ENCODE data around the gene RALY. TPM values are rescaled to one million over a fixed set of nuclear protein-coding genes. Genes with fewer than 3 reads are reported as not detected.

RALY gene
- total and polyA plus RNA-seq, 5 donors from 2014 or later, result 160 to 216 (median 191) TPM

DNA sequence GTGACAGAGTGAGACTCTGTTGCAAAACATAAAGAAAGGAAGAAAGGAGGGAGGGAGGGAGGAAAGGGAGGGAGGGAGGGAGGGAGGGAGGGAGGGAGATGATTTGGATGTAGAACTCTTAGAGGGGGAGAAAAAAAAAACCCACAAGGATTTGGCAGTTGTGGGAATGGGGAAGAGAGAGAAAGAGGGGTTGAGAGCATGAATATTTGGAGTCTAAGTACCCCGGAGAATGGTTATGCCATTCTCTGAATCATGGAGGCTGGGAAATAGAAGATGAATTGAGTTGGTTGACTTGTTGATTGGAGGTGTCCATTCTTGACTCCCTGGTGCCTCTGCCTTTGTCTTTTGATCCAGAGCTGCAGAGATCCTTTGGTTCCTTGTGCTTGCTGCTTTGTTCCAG, 35.7 kb downstream of the RALY start:
- no peak for ATAC-seq (ENCODE audit: low read depth in 2 of 2)
- Mint-ChIP-seq H3K4me1 (peaks cover 21 to 78% (median 54%) of the 10 kb centered on the region in 4 donors), H3K27ac (peak overlapping the region in 2 of 3 donors; percentile 33 to 79), H3K27me3 (no peaks in the 10 kb centered on the region), H3K4me3 (no peak overlapping the region), H3K36me3 (peaks cover 18% of the 10 kb centered on the region), H3K9me3 (peaks cover 0 to 2% (median 0%) of the 10 kb centered on the region in 7 donors)
- Histone ChIP-seq H3K36me3 (ENCODE audit: control insufficient read depth, insufficient read depth, low read length) (peaks cover 31% of the 10 kb centered on the region), H3K4me3 (ENCODE audit: low read depth, low read length) (no peak overlapping the region), H3K4me1 (ENCODE audit: control insufficient read depth, insufficient read depth, low read length, poor library complexity, severe bottlenecking) (peaks cover 27% of the 10 kb centered on the region), H3K9me3 (ENCODE audit: control insufficient read depth in 2 of 2, low read length in 2 of 2) (no peaks in the 10 kb centered on the region), H3K27me3 (ENCODE audit: control insufficient read depth, insufficient read depth, low read length) (no peaks in the 10 kb centered on the region), H3K27ac (ENCODE audit: insufficient read depth, low read length, poor library complexity, severe bottlenecking) (no peak overlapping the region)
- no peak for DNase-seq

DNA sequence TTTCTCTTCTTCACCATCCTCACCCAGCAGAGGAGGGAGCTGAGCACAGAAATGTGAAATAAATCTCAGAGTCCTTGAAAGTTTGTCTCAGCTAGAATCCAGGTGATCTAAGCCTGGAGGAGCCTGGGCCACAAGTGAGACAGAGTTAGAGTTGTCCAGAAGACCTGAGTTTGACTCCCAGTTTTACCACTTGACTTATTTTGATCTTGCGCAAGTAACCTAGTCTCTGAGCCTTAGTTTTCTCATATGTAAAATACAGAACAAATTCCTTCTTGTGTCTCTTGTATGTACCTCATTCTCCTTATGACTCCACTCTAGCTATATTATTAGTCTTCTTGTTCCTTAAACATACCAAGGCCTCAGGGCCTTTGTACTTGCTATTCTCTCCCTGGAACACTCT, 36.7 kb downstream of the RALY start:
- peak overlapping the region in 1 of 4 donors; percentile 34 for H3K4me3 Mint-ChIP-seq
- H3K27me3 ChIP-seq (ENCODE audit: control insufficient read depth, insufficient read depth, low read length), result no peaks in the 10 kb centered on the region
- H3K27ac ChIP-seq (ENCODE audit: insufficient read depth, low read length, poor library complexity, severe bottlenecking), result no peak overlapping the region
- DNase-seq (no peak), ATAC-seq (ENCODE audit: low read depth in 2 of 2) (no peak)
- H3K4me1 Mint-ChIP-seq, result peaks cover 25 to 75% (median 50%) of the 10 kb centered on the region in 4 donors
- H3K4me1 ChIP-seq (ENCODE audit: control insufficient read depth, insufficient read depth, low read length, poor library complexity, severe bottlenecking), result peaks cover 20% of the 10 kb centered on the region
- H3K36me3 ChIP-seq (ENCODE audit: control insufficient read depth, insufficient read depth, low read length), result peaks cover 33% of the 10 kb centered on the region
- H3K36me3 Mint-ChIP-seq, result peaks cover 18% of the 10 kb centered on the region
- peaks cover 0 to 2% (median 0%) of the 10 kb centered on the region in 7 donors for H3K9me3 Mint-ChIP-seq
- H3K4me3 ChIP-seq (ENCODE audit: low read depth, low read length), result no peak overlapping the region
- H3K27me3 Mint-ChIP-seq, result no peaks in the 10 kb centered on the region
- H3K27ac Mint-ChIP-seq, result peak overlapping the region in 2 of 3 donors; percentile 20 to 62
- H3K9me3 ChIP-seq (ENCODE audit: control insufficient read depth in 2 of 2, low read length in 2 of 2), result no peaks in the 10 kb centered on the region

DNA sequence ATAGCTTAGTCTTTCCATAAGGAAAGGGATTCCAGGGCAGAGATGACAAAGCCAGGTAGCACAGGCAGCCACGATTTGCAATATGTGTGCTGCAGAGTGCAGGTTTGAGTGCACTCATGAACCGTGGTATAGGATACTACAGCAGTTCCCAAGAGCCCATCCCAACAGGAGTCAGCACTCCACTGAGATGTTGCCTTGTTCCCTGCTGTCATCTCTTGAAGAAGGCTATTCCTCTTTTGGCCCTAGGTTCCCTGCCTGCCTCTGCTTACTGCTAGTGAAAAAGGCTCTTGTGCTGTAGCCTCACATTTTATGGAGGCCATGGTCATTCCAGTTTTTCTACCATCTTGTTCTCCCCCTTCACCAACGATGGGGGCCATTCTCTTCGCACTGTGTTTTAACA, 40.2 kb downstream of the RALY start:
- Mint-ChIP-seq H3K27ac (peak overlapping the region in 2 of 3 donors; percentile 27 to 36), H3K27me3 (no peaks in the 10 kb centered on the region), H3K4me3 (no peak overlapping the region), H3K9me3 (no peaks in the 10 kb centered on the region), H3K36me3 (peaks cover 18% of the 10 kb centered on the region), H3K4me1 (peaks cover 19 to 79% (median 61%) of the 10 kb centered on the region in 4 donors)
- no peaks in the 10 kb centered on the region for H3K9me3 ChIP-seq (ENCODE audit: control insufficient read depth in 2 of 2, low read length in 2 of 2)
- H3K27ac ChIP-seq (ENCODE audit: insufficient read depth, low read length, poor library complexity, severe bottlenecking), result no peak overlapping the region
- peaks cover 28% of the 10 kb centered on the region for H3K4me1 ChIP-seq (ENCODE audit: control insufficient read depth, insufficient read depth, low read length, poor library complexity, severe bottlenecking)
- no peak for ATAC-seq (ENCODE audit: low read depth in 2 of 2)
- no peak overlapping the region for H3K4me3 ChIP-seq (ENCODE audit: low read depth, low read length)
- no peaks in the 10 kb centered on the region for H3K27me3 ChIP-seq (ENCODE audit: control insufficient read depth, insufficient read depth, low read length)
- DNase-seq, result no peak
- peaks cover 33% of the 10 kb centered on the region for H3K36me3 ChIP-seq (ENCODE audit: control insufficient read depth, insufficient read depth, low read length)

DNA sequence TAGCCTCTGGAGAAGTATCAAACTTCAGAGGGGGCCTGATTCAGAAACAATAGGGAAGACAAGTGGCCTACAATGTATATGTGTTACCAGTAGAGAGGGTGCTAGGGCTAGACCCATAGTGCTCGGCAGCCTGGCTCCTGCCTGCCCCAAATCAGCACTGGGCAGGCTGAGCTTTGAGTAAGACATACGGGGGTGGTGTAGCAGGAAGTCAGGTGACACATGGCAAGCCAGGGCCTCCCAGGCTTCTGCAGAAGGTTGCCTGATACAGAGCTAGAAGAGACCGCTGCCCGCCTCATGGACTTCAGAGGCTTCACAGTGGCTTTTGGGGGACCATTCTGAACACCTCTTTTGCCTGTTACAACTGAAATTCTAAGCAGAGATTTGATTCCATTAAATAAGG, 43.4 kb downstream of the RALY start:
- peaks cover 13% of the 10 kb centered on the region for H3K36me3 Mint-ChIP-seq
- H3K36me3 ChIP-seq (ENCODE audit: control insufficient read depth, insufficient read depth, low read length), result peaks cover 25% of the 10 kb centered on the region
- H3K27me3 ChIP-seq (ENCODE audit: control insufficient read depth, insufficient read depth, low read length), result no peaks in the 10 kb centered on the region
- DNase-seq, result peak; percentile 7 to 74 (median 38)
- H3K27ac Mint-ChIP-seq, result peak overlapping the region; percentile 42 to 80 (median 63)
- H3K4me3 Mint-ChIP-seq, result peak overlapping the region in 3 of 4 donors; percentile 18 to 72 (median 71)
- no peaks in the 10 kb centered on the region for H3K9me3 Mint-ChIP-seq
- H3K4me1 Mint-ChIP-seq, result peaks cover 25 to 92% (median 64%) of the 10 kb centered on the region in 4 donors
- H3K9me3 ChIP-seq (ENCODE audit: control insufficient read depth in 2 of 2, low read length in 2 of 2), result no peaks in the 10 kb centered on the region
- H3K27ac ChIP-seq (ENCODE audit: insufficient read depth, low read length, poor library complexity, severe bottlenecking), result peak overlapping the region; percentile 60
- no peaks in the 10 kb centered on the region for H3K27me3 Mint-ChIP-seq
- H3K4me3 ChIP-seq (ENCODE audit: low read depth, low read length), result peak overlapping the region; percentile 63
- H3K4me1 ChIP-seq (ENCODE audit: control insufficient read depth, insufficient read depth, low read length, poor library complexity, severe bottlenecking), result peaks cover 32% of the 10 kb centered on the region
- ATAC-seq (ENCODE audit: low read depth in 2 of 2), result peak; percentile 97 to 98

DNA sequence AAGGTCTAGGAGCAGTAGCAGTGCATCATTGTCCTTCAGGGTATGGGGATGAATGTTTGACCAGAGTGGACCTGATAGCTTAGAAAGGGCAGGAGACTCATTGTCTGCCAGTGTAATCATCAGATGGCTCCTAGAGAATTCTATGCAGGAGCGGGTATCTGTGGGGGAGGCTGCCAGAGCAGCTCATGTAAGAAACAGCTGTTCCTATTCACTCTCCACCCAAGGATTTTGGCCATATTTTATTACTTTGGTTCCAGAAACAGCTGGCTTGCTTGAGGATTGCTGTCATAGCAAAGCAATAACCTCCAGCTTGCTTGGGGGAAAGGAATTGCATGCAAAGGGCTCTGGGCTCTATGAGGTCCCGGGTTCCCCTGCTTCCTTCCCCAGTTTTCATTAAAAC, 44.1 kb downstream of the RALY start:
- Mint-ChIP-seq H3K27me3 (no peaks in the 10 kb centered on the region), H3K4me1 (peaks cover 31 to 94% (median 65%) of the 10 kb centered on the region in 4 donors), H3K36me3 (peaks cover 10% of the 10 kb centered on the region), H3K27ac (peak overlapping the region in 2 of 3 donors; percentile 42 to 80), H3K4me3 (peak overlapping the region in 2 of 4 donors; percentile 6 to 72), H3K9me3 (no peaks in the 10 kb centered on the region)
- ATAC-seq (ENCODE audit: low read depth in 2 of 2) (no peak), DNase-seq (no peak)
- no peaks in the 10 kb centered on the region for H3K9me3 ChIP-seq (ENCODE audit: control insufficient read depth in 2 of 2, low read length in 2 of 2)
- peak overlapping the region; percentile 63 for H3K4me3 ChIP-seq (ENCODE audit: low read depth, low read length)
- H3K36me3 ChIP-seq (ENCODE audit: control insufficient read depth, insufficient read depth, low read length), result peaks cover 19% of the 10 kb centered on the region
- peaks cover 32% of the 10 kb centered on the region for H3K4me1 ChIP-seq (ENCODE audit: control insufficient read depth, insufficient read depth, low read length, poor library complexity, severe bottlenecking)
- no peaks in the 10 kb centered on the region for H3K27me3 ChIP-seq (ENCODE audit: control insufficient read depth, insufficient read depth, low read length)
- no peak overlapping the region for H3K27ac ChIP-seq (ENCODE audit: insufficient read depth, low read length, poor library complexity, severe bottlenecking)

DNA sequence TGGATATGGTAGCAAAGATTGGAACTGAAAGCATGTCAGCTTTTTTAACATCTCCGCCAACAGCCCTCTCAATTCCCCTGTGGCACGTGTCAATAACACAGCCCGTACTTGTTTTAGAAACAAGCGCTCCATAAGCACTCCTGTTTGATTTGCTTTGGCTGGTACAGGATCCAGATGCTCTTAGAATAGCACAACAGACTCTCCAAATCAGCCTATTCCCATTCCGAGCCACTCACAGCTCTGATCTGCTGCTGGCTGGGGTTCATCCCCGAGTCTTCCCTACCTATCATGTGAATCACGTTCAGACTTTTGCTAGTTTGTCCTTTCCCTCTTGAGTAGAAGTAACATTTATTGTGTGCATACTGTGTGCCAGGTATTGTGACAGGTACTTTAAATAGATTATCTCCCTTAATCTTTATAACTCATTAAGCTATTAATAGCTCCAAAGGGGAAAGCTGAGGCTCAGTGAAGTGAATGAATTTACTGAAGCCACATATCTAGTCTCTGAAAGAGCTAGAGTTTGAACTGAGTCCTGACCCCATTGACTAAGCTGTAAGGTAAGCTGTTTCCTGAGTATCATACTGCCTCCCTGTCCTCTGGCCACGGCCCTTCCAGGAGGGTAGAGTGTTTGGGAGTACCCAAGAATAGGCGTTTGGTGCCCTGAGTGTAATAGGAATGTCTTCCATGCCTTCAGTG, 46.7 kb downstream of the RALY start:
- Histone ChIP-seq H3K27me3 (ENCODE audit: control insufficient read depth, insufficient read depth, low read length) (no peaks in the 10 kb centered on the region), H3K4me3 (ENCODE audit: low read depth, low read length) (no peak overlapping the region), H3K36me3 (ENCODE audit: control insufficient read depth, insufficient read depth, low read length) (peaks cover 12% of the 10 kb centered on the region), H3K4me1 (ENCODE audit: control insufficient read depth, insufficient read depth, low read length, poor library complexity, severe bottlenecking) (peaks cover 40% of the 10 kb centered on the region), H3K27ac (ENCODE audit: insufficient read depth, low read length, poor library complexity, severe bottlenecking) (no peak overlapping the region), H3K9me3 (ENCODE audit: control insufficient read depth in 2 of 2, low read length in 2 of 2) (no peaks in the 10 kb centered on the region)
- Mint-ChIP-seq H3K4me1 (peaks cover 42 to 97% (median 77%) of the 10 kb centered on the region in 4 donors), H3K27ac (peak overlapping the region in 2 of 3 donors; percentile 31 to 72), H3K36me3 (peaks cover 6% of the 10 kb centered on the region), H3K9me3 (no peaks in the 10 kb centered on the region), H3K27me3 (no peaks in the 10 kb centered on the region), H3K4me3 (no peak overlapping the region)
- ATAC-seq (ENCODE audit: low read depth in 2 of 2) (no peak), DNase-seq (no peak)

DNA sequence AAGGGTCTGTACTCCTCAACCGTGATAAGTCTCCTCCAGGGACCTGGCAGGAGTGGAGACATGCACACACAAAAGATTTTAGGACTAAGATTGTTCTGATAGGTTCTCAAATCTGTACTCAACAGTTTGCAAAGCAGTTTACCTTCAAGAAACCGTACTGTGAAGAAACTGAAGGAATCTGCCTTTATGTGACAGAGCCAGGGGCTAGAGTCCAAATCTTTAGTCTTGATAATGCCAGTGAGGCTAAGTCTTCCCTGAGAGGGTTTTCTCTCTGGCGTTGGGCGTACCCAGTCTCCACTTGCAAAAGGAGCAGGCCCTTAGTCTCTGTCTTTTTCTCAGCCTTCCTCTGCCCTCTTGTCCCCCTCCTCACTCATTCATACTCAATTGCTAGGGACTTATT, 47.5 kb downstream of the RALY start:
- H3K27ac Mint-ChIP-seq, result peak overlapping the region in 2 of 3 donors; percentile 42 to 72

DNA sequence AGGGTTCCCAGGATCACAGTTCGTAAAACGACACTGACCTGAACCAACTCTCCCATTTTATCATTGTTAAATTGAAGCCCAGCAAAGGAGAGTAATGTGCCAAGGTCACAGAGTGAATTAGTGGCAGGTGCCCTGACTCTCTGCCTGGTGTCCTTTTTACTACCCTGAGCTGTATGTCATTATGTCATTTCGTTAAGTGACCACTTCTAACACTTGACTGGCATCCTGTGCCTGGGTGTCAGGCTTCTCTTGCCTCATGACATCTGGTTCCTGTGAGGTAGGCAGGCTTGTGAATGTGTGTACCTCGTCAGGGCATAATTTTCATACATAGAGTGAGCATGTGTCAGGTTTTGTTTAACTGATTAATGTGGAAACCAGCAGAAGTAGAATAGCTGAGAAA, 48.6 kb downstream of the RALY start:
- peaks cover 40 to 96% (median 73%) of the 10 kb centered on the region in 4 donors for H3K4me1 Mint-ChIP-seq
- H3K27me3 ChIP-seq (ENCODE audit: control insufficient read depth, insufficient read depth, low read length), result no peaks in the 10 kb centered on the region
- H3K4me3 ChIP-seq (ENCODE audit: low read depth, low read length), result no peak overlapping the region
- ATAC-seq (ENCODE audit: low read depth in 2 of 2) (peak; percentile 33 to 44), DNase-seq (peak in 2 of 3 donors; percentile 7 to 15)
- peak overlapping the region in 2 of 3 donors; percentile 39 to 72 for H3K27ac Mint-ChIP-seq
- H3K27ac ChIP-seq (ENCODE audit: insufficient read depth, low read length, poor library complexity, severe bottlenecking), result no peak overlapping the region
- no peak overlapping the region for H3K4me3 Mint-ChIP-seq
- H3K36me3 Mint-ChIP-seq, result peaks cover 10% of the 10 kb centered on the region
- peaks cover 19% of the 10 kb centered on the region for H3K36me3 ChIP-seq (ENCODE audit: control insufficient read depth, insufficient read depth, low read length)
- no peaks in the 10 kb centered on the region for H3K9me3 ChIP-seq (ENCODE audit: control insufficient read depth in 2 of 2, low read length in 2 of 2)
- H3K4me1 ChIP-seq (ENCODE audit: control insufficient read depth, insufficient read depth, low read length, poor library complexity, severe bottlenecking), result peaks cover 34% of the 10 kb centered on the region
- H3K27me3 Mint-ChIP-seq, result no peaks in the 10 kb centered on the region
- H3K9me3 Mint-ChIP-seq, result no peaks in the 10 kb centered on the region

More for the DNA sequence above, 47.5 kb downstream of the RALY start:
- DNase-seq, result no peak
- Histone ChIP-seq H3K4me3 (ENCODE audit: low read depth, low read length) (no peak overlapping the region), H3K4me1 (ENCODE audit: control insufficient read depth, insufficient read depth, low read length, poor library complexity, severe bottlenecking) (peaks cover 38% of the 10 kb centered on the region), H3K27me3 (ENCODE audit: control insufficient read depth, insufficient read depth, low read length) (no peaks in the 10 kb centered on the region), H3K27ac (ENCODE audit: insufficient read depth, low read length, poor library complexity, severe bottlenecking) (no peak overlapping the region), H3K9me3 (ENCODE audit: control insufficient read depth in 2 of 2, low read length in 2 of 2) (no peaks in the 10 kb centered on the region), H3K36me3 (ENCODE audit: control insufficient read depth, insufficient read depth, low read length) (peaks cover 15% of the 10 kb centered on the region)
- Mint-ChIP-seq H3K36me3 (peaks cover 10% of the 10 kb centered on the region), H3K27me3 (no peaks in the 10 kb centered on the region), H3K9me3 (no peaks in the 10 kb centered on the region), H3K4me1 (peaks cover 42 to 97% (median 77%) of the 10 kb centered on the region in 4 donors), H3K4me3 (no peak overlapping the region)
- ATAC-seq (ENCODE audit: low read depth in 2 of 2), result no peak
